ENCODE results near the gene TRIM41. TPM values are rescaled to one million over a fixed set of nuclear protein-coding genes. Genes with fewer than 3 reads are reported as not detected.
A peak's percentile ranks its signal among the peaks of the same experiment; 100 is the strongest.

Gene TRIM41
- total RNA-seq, 1 experiment from 2014 or later: 34.2 TPM

DNA sequence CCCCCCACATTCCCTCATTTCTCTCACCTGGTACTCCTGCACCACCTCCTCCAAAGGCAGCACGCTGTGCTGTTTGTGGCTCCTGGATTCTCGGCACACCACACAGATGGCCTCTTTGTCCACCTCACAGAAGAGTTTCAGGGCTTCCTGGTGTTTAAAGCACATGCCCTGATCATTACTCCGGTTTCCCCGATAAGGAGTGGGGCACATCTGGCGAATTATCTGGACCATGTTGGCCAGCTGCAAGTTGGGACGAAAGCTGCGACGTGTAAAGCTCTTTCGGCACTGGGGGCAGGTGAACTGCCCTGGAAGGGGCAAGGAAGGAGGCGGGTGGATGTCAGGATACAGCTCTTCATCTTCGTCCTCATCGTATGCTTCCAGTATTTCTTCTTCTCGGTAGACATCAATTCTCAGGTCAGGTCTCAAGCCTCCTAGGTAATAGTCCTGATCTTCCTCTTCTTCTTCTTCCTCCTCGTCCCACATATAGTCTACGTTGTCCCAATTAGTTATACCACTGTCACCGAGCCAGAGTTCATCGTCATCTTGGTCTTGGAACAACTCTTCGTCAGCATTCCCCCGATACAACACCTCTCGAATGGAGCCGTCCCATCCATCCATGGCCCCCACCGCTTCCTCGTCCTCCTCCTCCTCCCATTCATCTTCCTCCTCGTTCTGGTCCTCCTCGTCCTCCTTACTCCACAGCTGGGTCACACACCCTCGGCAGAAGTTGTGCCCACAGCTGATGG lies 37.1 kb downstream of the TRIM41 start:
- H3K56ac ChIP-seq (ENCODE audit: insufficient read length, low read depth, low read length): no peak overlapping the region
- H3K4me1 ChIP-seq (ENCODE audit: insufficient read depth, low read length): peaks cover 2% of the 10 kb centered on the region; the same call in 1 of the 2 replicates
- H3K79me2 ChIP-seq (ENCODE audit: insufficient read depth, low read length): peaks cover 2% of the 10 kb centered on the region; the same call in 1 of the 2 replicates
- no peak overlapping the region for H4K8ac ChIP-seq (replicated peaks; ENCODE audit: insufficient read length, low read depth, low read length)
- no peak overlapping the region for H3K27ac ChIP-seq (ENCODE audit: insufficient read length, low read depth, low read length)
- no peak overlapping the region for H4K5ac ChIP-seq (ENCODE audit: insufficient read length, low read depth, low read length)
- peaks cover 4% of the 10 kb centered on the region for H3K79me1 ChIP-seq (ENCODE audit: insufficient read depth, low read depth, low read length, poor library complexity, severe bottlenecking)
- H2BK15ac ChIP-seq (ENCODE audit: low read depth, low read length): no peak overlapping the region
- no peaks in the 10 kb centered on the region for H3K9me3 ChIP-seq (ENCODE audit: control insufficient read depth, low read depth, low read length)
- no CpG with 5 or more reads among the region's 26 CpGs for WGBS (ENCODE audit: extremely low coverage, insufficient read length, low lambda C conversion rate)
- no peaks in the 10 kb centered on the region for H4K20me1 ChIP-seq (ENCODE audit: control insufficient read depth, insufficient read depth, insufficient read length)
- no peak overlapping the region for H2BK20ac ChIP-seq (ENCODE audit: low read depth, low read length, poor library complexity, severe bottlenecking)
- no peak overlapping the region for H3T11ph ChIP-seq (ENCODE audit: low read length)
- no peak overlapping the region for H3K4ac ChIP-seq (ENCODE audit: low read depth, low read length)
- no peak overlapping the region for H2BK12ac ChIP-seq (ENCODE audit: insufficient read length, low read depth, low read length)
- no peak overlapping the region for H2AFZ ChIP-seq (ENCODE audit: low read length)
- Mint-ChIP-seq H3K4me3 (peak overlapping the region; percentile 89 to 93), H3K27me3 (ENCODE audit: low read depth) (no peaks in the 10 kb centered on the region), H3K9me3 (no peaks in the 10 kb centered on the region), H3K27ac (peak overlapping the region; percentile 68 to 96 (median 70); a peak in 5 of 7 replicates), H3K36me3 (ENCODE audit: insufficient read depth in 1 of 3, low read depth in 3 of 3) (peaks cover 16 to 30% (median 29%) of the 10 kb centered on the region in 3 experiments; a peak in 6 of 7 replicates), H3K4me1 (peaks cover 24% of the 10 kb centered on the region in 2 experiments)
- TF ChIP-seq, protein P1, sequence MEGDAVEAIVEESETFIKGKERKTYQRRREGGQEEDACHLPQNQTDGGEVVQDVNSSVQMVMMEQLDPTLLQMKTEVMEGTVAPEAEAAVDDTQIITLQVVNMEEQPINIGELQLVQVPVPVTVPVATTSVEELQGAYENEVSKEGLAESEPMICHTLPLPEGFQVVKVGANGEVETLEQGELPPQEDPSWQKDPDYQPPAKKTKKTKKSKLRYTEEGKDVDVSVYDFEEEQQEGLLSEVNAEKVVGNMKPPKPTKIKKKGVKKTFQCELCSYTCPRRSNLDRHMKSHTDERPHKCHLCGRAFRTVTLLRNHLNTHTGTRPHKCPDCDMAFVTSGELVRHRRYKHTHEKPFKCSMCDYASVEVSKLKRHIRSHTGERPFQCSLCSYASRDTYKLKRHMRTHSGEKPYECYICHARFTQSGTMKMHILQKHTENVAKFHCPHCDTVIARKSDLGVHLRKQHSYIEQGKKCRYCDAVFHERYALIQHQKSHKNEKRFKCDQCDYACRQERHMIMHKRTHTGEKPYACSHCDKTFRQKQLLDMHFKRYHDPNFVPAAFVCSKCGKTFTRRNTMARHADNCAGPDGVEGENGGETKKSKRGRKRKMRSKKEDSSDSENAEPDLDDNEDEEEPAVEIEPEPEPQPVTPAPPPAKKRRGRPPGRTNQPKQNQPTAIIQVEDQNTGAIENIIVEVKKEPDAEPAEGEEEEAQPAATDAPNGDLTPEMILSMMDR (conservative IDR thresholded peaks at IDR 0.05): no peak
- H2BK120ac ChIP-seq (ENCODE audit: low read depth, low read length, poor library complexity, severe bottlenecking): no peak overlapping the region
- H2BK5ac ChIP-seq (ENCODE audit: insufficient read length, low read length): no peak overlapping the region
- no peak overlapping the region; the same call in 1 of the 2 replicates for H3K14ac ChIP-seq (ENCODE audit: insufficient read depth, low read length)
- peaks cover 17% of the 10 kb centered on the region for H3K23me2 ChIP-seq (ENCODE audit: insufficient read length, low read depth, low read length, poor library complexity, severe bottlenecking)
- H3K27me3 ChIP-seq (ENCODE audit: insufficient read depth, low read length): no peaks in the 10 kb centered on the region
- no peak overlapping the region for H2AK5ac ChIP-seq (ENCODE audit: insufficient read length, low read length)
- no peak overlapping the region for H3K18ac ChIP-seq (ENCODE audit: insufficient read length, low read depth, low read length)
- no peak overlapping the region for H4K91ac ChIP-seq (ENCODE audit: insufficient read length, low read depth, low read length)
- DNase-seq: peak; percentile 23
- peak overlapping the region; percentile 64 for H3K9ac ChIP-seq (ENCODE audit: extremely low read depth, insufficient read length, low read length)
- H3K23ac ChIP-seq (ENCODE audit: insufficient read length, low read depth, low read length): no peak overlapping the region
- H3K4me2 ChIP-seq (ENCODE audit: insufficient read depth, insufficient read length, low read length): peak overlapping the region; percentile 99

All from H9 (cell line).